Measurements from ENCODE around the gene DHX32. TPM values are rescaled to one million over a fixed set of nuclear protein-coding genes. Genes with fewer than 3 reads are reported as not detected.

The DHX32 gene
- total RNA-seq, 1 donor from 2014 or later: 39.4 TPM

DNA sequence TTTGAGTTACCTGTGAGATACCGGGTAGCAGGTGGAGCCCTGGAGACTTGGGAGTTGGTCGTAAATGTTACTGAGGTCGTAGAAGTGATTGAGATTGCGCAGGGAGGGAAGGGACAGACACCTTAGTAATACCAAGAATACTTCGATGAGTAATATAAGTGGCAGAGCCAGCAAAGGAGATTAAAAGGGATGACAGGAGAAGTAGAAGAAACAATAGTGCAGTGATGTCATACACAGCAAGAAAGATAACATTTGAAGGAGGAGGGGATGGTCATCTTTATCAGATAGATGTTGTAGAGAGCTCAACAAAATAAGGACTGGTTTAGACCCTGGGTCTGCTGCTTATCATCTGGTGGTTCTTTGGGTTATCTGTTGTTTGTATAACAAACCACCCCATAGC lies 52.8 kb downstream of the DHX32 start:
- Histone ChIP-seq H3K27me3 (ENCODE audit: insufficient read depth, low read length) (no peaks in the 10 kb centered on the region), H3K4me3 (ENCODE audit: insufficient read depth, low read depth, low read length) (no peak overlapping the region), H3K79me2 (ENCODE audit: insufficient read depth, low read length) (peaks cover 50% of the 10 kb centered on the region), H2AFZ (ENCODE audit: low read depth, low read length) (no peak overlapping the region), H4K20me1 (ENCODE audit: insufficient read depth, low read length) (peaks cover 37% of the 10 kb centered on the region), H3K9me3 (ENCODE audit: insufficient read depth, low read depth, low read length) (no peaks in the 10 kb centered on the region), H3K27ac (ENCODE audit: low read depth, low read length) (no peak overlapping the region), H3K4me2 (ENCODE audit: low read length) (no peak overlapping the region), H3K36me3 (ENCODE audit: insufficient read depth, low read length) (peaks cover 47% of the 10 kb centered on the region), H3K4me1 (ENCODE audit: insufficient read depth, low read length) (peaks cover 11% of the 10 kb centered on the region), H3K9ac (ENCODE audit: low read length) (no peak overlapping the region)
- DNase-seq (ENCODE audit: low read depth) (no peak), FAIRE-seq (no peak)
- peaks cover 3% of the 10 kb centered on the region for H3K4me1 Mint-ChIP-seq (ENCODE audit: low read depth, unreplicated experiment)
- no peak for TF ChIP-seq EZH2 (IDR thresholded peaks at IDR 0.05; ENCODE audit: insufficient read depth, low read length)
- TF ChIP-seq, protein P1, sequence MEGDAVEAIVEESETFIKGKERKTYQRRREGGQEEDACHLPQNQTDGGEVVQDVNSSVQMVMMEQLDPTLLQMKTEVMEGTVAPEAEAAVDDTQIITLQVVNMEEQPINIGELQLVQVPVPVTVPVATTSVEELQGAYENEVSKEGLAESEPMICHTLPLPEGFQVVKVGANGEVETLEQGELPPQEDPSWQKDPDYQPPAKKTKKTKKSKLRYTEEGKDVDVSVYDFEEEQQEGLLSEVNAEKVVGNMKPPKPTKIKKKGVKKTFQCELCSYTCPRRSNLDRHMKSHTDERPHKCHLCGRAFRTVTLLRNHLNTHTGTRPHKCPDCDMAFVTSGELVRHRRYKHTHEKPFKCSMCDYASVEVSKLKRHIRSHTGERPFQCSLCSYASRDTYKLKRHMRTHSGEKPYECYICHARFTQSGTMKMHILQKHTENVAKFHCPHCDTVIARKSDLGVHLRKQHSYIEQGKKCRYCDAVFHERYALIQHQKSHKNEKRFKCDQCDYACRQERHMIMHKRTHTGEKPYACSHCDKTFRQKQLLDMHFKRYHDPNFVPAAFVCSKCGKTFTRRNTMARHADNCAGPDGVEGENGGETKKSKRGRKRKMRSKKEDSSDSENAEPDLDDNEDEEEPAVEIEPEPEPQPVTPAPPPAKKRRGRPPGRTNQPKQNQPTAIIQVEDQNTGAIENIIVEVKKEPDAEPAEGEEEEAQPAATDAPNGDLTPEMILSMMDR (IDR thresholded peaks at IDR 0.05; ENCODE audit: insufficient read depth, low read depth, low read length): no peak
- H3K36me3 Mint-ChIP-seq (ENCODE audit: low read depth, unreplicated experiment): peaks cover 17% of the 10 kb centered on the region
- no peak overlapping the region for H3K27ac Mint-ChIP-seq (ENCODE audit: unreplicated experiment)
- no peaks in the 10 kb centered on the region for H3K27me3 Mint-ChIP-seq (ENCODE audit: low read depth, unreplicated experiment)
- no peaks in the 10 kb centered on the region for H3K9me3 Mint-ChIP-seq (ENCODE audit: unreplicated experiment)
- H3K4me3 Mint-ChIP-seq (ENCODE audit: unreplicated experiment): no peak overlapping the region

DNA sequence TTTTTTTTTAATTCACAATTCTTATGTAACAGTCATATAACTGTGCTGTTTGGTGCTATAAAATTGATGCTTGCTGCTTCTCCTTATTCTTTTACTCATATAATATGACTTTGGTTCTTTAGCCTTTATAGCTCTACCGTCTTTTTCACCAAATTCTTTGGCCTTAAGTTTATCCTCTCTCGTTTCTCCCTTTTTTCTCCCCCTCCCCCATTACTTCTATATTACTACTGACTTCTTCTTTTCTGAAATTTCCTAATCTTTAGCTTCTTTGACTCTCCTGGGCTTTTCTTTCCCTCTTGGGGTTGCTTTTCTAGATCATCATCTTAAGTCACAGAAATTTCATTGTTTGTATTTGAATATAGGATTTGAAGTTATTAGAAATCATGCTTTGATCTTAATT lies 54.0 kb downstream of the DHX32 start:
- H3K27ac Mint-ChIP-seq (ENCODE audit: unreplicated experiment): no peak overlapping the region
- Histone ChIP-seq H3K4me3 (ENCODE audit: insufficient read depth, low read depth, low read length) (no peak overlapping the region), H3K36me3 (ENCODE audit: insufficient read depth, low read length) (peaks cover 40% of the 10 kb centered on the region), H3K79me2 (ENCODE audit: insufficient read depth, low read length) (peaks cover 59% of the 10 kb centered on the region), H2AFZ (ENCODE audit: low read depth, low read length) (no peak overlapping the region), H3K9me3 (ENCODE audit: insufficient read depth, low read depth, low read length) (no peaks in the 10 kb centered on the region), H3K4me1 (ENCODE audit: insufficient read depth, low read length) (peaks cover 11% of the 10 kb centered on the region), H3K4me2 (ENCODE audit: low read length) (no peak overlapping the region), H3K27me3 (ENCODE audit: insufficient read depth, low read length) (no peaks in the 10 kb centered on the region), H3K9ac (ENCODE audit: low read length) (no peak overlapping the region), H4K20me1 (ENCODE audit: insufficient read depth, low read length) (peaks cover 33% of the 10 kb centered on the region), H3K27ac (ENCODE audit: low read depth, low read length) (no peak overlapping the region)
- TF ChIP-seq, protein P1 (IDR thresholded peaks at IDR 0.05; ENCODE audit: insufficient read depth, low read depth, low read length): no peak
- no peak for TF ChIP-seq EZH2 (IDR thresholded peaks at IDR 0.05; ENCODE audit: insufficient read depth, low read length)
- no peaks in the 10 kb centered on the region for H3K27me3 Mint-ChIP-seq (ENCODE audit: low read depth, unreplicated experiment)
- H3K4me1 Mint-ChIP-seq (ENCODE audit: low read depth, unreplicated experiment): peaks cover 3% of the 10 kb centered on the region
- H3K36me3 Mint-ChIP-seq (ENCODE audit: low read depth, unreplicated experiment): peaks cover 17% of the 10 kb centered on the region
- FAIRE-seq: no peak
- H3K4me3 Mint-ChIP-seq (ENCODE audit: unreplicated experiment): no peak overlapping the region
- DNase-seq (ENCODE audit: low read depth): no peak
- H3K9me3 Mint-ChIP-seq (ENCODE audit: unreplicated experiment): no peaks in the 10 kb centered on the region

DNA sequence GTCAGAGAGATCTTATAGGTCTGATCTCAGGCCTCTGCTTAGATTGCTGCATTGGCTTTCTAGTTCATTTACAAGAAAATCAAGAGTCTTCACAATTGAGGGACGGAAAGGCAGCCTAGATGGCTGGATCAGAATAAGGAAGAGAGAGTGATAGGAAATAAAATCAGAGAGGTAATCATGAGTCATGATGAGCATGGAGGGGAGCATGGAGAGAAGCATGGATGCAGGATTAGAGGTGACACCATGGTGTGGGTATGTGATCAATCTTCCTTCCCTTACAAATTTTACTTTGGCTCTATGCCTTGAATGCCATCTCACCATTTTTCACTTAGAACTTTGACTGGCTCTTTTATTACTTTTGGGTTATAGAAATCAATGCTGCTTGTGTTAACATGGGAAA lies 56.4 kb downstream of the DHX32 start:
- Mint-ChIP-seq H3K36me3 (ENCODE audit: low read depth, unreplicated experiment) (peaks cover 17% of the 10 kb centered on the region), H3K4me1 (ENCODE audit: low read depth, unreplicated experiment) (peaks cover 7% of the 10 kb centered on the region), H3K27me3 (ENCODE audit: low read depth, unreplicated experiment) (no peaks in the 10 kb centered on the region), H3K27ac (ENCODE audit: unreplicated experiment) (no peak overlapping the region), H3K4me3 (ENCODE audit: unreplicated experiment) (no peak overlapping the region), H3K9me3 (ENCODE audit: unreplicated experiment) (no peaks in the 10 kb centered on the region)
- H3K4me1 ChIP-seq (ENCODE audit: insufficient read depth, low read length): peaks cover 15% of the 10 kb centered on the region
- H3K9ac ChIP-seq (ENCODE audit: low read length): peak overlapping the region; percentile 94
- H3K27ac ChIP-seq (ENCODE audit: low read depth, low read length): no peak overlapping the region
- H3K79me2 ChIP-seq (ENCODE audit: insufficient read depth, low read length): peaks cover 65% of the 10 kb centered on the region
- no peaks in the 10 kb centered on the region for H3K9me3 ChIP-seq (ENCODE audit: insufficient read depth, low read depth, low read length)
- peaks cover 33% of the 10 kb centered on the region for H4K20me1 ChIP-seq (ENCODE audit: insufficient read depth, low read length)
- peak overlapping the region; percentile 98 for H3K4me3 ChIP-seq (ENCODE audit: insufficient read depth, low read depth, low read length)
- H3K36me3 ChIP-seq (ENCODE audit: insufficient read depth, low read length): peaks cover 24% of the 10 kb centered on the region
- DNase-seq (ENCODE audit: low read depth) (peak; percentile 47), FAIRE-seq (no peak)
- TF ChIP-seq, protein P1 (IDR thresholded peaks at IDR 0.05; ENCODE audit: insufficient read depth, low read depth, low read length): no peak
- no peak for TF ChIP-seq EZH2 (IDR thresholded peaks at IDR 0.05; ENCODE audit: insufficient read depth, low read length)
- no peaks in the 10 kb centered on the region for H3K27me3 ChIP-seq (ENCODE audit: insufficient read depth, low read length)
- H2AFZ ChIP-seq (ENCODE audit: low read depth, low read length): no peak overlapping the region
- peak overlapping the region; percentile 90 for H3K4me2 ChIP-seq (ENCODE audit: low read length)
